HG03521 (cell line): ENCODE data around the gene PPIL1.

ENCODE experiments used
- ATAC-seq: cut with Tn5 transposase; IDR thresholded peaks from one replicate; pipeline ENCODE4 v1.9.1; 2021; ENCODE audit warnings: mild to moderate bottlenecking, moderate library complexity; ENCODE audit not compliant: unreplicated experiment

The PPIL1 gene

GRCh38 chr6:36837686-36838085 is 36.9 kb downstream of the PPIL1 start:
- ATAC-seq = no peak

GRCh38 chr6:36837022-36837339 is 37.6 kb downstream of the PPIL1 start:
- no peak for ATAC-seq

GRCh38 chr6:36836111-36837021 is 38.2 kb downstream of the PPIL1 start:
- ATAC-seq = no peak

- ATAC-seq = no peak
These were observed 39.8 kb downstream of the PPIL1 start for GRCh38 chr6:36834576-36835341.

GRCh38 chr6:36833182-36833789 is 41.3 kb downstream of the PPIL1 start:
- ATAC-seq = no peak

- ATAC-seq = no peak
These were observed 42.3 kb downstream of the PPIL1 start for GRCh38 chr6:36832313-36832712.

GRCh38 chr6:36830577-36830976 is 44.0 kb downstream of the PPIL1 start:
- ATAC-seq = no peak

- no peak for ATAC-seq
These were observed 44.6 kb downstream of the PPIL1 start for GRCh38 chr6:36829919-36830544.

- ATAC-seq = no peak
These were observed 47.1 kb downstream of the PPIL1 start for GRCh38 chr6:36827261-36828079.

GRCh38 chr6:36826520-36827227 is 47.9 kb downstream of the PPIL1 start:
- no peak for ATAC-seq

- no peak for ATAC-seq
These were observed 48.6 kb downstream of the PPIL1 start for GRCh38 chr6:36825994-36826393.

GRCh38 chr6:36825452-36825851 is 49.2 kb downstream of the PPIL1 start:
- no peak for ATAC-seq

GRCh38 chr6:36824253-36824652 is 50.4 kb downstream of the PPIL1 start:
- no peak for ATAC-seq

- no peak for ATAC-seq
These were observed 51.0 kb downstream of the PPIL1 start for GRCh38 chr6:36823421-36824096.

GRCh38 chr6:36822506-36823269 is 51.9 kb downstream of the PPIL1 start:
- ATAC-seq = no peak

GRCh38 chr6:36821581-36822335 is 52.8 kb downstream of the PPIL1 start:
- ATAC-seq = no peak

- ATAC-seq = no peak
These were observed 53.7 kb downstream of the PPIL1 start for GRCh38 chr6:36820700-36821580.
